ENCODE results near the gene MLXIP. TPM values are rescaled to one million over a fixed set of nuclear protein-coding genes. Genes with fewer than 3 reads are reported as not detected.

The MLXIP gene
- total and polyA plus RNA-seq, 2 of the 8 experiments (the other 6 are each of a cell fraction or from before 2014, with no cell fraction given), result 5.5 to 40.5 TPM

DNA sequence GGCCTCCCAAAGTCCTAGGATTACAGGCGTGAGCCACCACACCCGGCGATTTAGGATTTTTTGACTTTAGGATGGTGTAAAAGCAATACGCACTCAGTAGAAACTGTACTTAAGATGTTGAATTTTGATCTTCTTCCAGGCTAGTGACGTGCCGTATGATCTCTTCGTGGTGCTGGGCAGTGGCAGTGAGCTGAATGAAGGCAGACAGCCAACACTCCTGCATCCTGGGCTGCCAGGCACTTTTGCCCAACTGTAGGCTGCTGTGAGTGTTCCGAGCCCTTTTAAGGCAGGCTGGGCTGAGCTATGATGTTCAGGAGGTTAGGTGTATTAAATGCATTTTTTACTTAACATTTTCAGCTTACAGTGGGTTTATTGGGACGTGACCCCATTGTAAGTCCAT lies 74.2 kb downstream of the MLXIP start:
- H3K23ac ChIP-seq (ENCODE audit: insufficient read length), result no peak overlapping the region
- no peak overlapping the region for H2BK120ac ChIP-seq (replicated peaks; ENCODE audit: low read depth, low read length)
- TF ChIP-seq EP300 (IDR thresholded peaks at IDR 0.05; ENCODE audit: borderline replicate concordance in 1 of 2, low read depth in 2 of 2, low read length in 2 of 2), result no peak
- TF ChIP-seq SIN3A (conservative IDR thresholded peaks at IDR 0.05 in 1 of 2, IDR thresholded peaks at IDR 0.05 in 1 of 2; ENCODE audit: low read depth in 1 of 2, low read length in 2 of 2), result no peak
- no peak for TF ChIP-seq CTBP2 (IDR thresholded peaks at IDR 0.05; ENCODE audit: borderline replicate concordance, insufficient read depth, insufficient read length, low read length)
- no peak for TF ChIP-seq NANOG (IDR thresholded peaks at IDR 0.05; ENCODE audit: insufficient read depth, low read depth, low read length, poor library complexity, severe bottlenecking)
- no peak for TF ChIP-seq JUND (IDR thresholded peaks at IDR 0.05; ENCODE audit: low read length)
- no peak for TF ChIP-seq PHF8 (conservative IDR thresholded peaks at IDR 0.05; ENCODE audit: low read depth, low read length)
- no peak for TF ChIP-seq SP4 (IDR thresholded peaks at IDR 0.05; ENCODE audit: low read length)
- TF ChIP-seq, protein P1, sequence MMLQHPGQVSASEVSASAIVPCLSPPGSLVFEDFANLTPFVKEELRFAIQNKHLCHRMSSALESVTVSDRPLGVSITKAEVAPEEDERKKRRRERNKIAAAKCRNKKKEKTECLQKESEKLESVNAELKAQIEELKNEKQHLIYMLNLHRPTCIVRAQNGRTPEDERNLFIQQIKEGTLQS (IDR thresholded peaks at IDR 0.05; ENCODE audit: insufficient read depth, low read depth, low read length), result no peak
- TF ChIP-seq ASH2L (IDR thresholded peaks at IDR 0.05; ENCODE audit: low read length), result no peak
- no peak for TF ChIP-seq RNF2 (IDR thresholded peaks at IDR 0.05; ENCODE audit: borderline replicate concordance, low read depth, low read length, missing control alignments, poor library complexity, severe bottlenecking)
- TF ChIP-seq TEAD4 (IDR thresholded peaks at IDR 0.05; ENCODE audit: low read depth, low read length), result no peak
- TF ChIP-seq KDM4A (IDR thresholded peaks at IDR 0.05; ENCODE audit: low read depth, low read length, severe bottlenecking), result no peak
- no peak for TF ChIP-seq RXRA (IDR thresholded peaks at IDR 0.05; ENCODE audit: insufficient read depth, low read depth, low read length)

More for the DNA sequence above, 74.2 kb downstream of the MLXIP start:
- Histone ChIP-seq H2AK5ac (ENCODE audit: low read depth, low read length) (no peak overlapping the region), H3K9me3 (ENCODE audit: insufficient read depth in 2 of 2, low read depth in 1 of 2, low read length in 1 of 2) (no peaks in the 10 kb centered on the region), H3K56ac (replicated peaks; ENCODE audit: insufficient read length, low read depth, low read length) (no peak overlapping the region), H3K4me3 (ENCODE audit: extremely low read depth in 1 of 4, insufficient read depth in 2 of 4, low read depth in 3 of 4, low read length in 4 of 4) (no peak overlapping the region), H3K4ac (replicated peaks; ENCODE audit: insufficient read length, low read depth, low read length) (no peak overlapping the region), H3K27ac (ENCODE audit: low read depth, low read length) (no peak overlapping the region), H3K4me2 (ENCODE audit: insufficient read depth in 1 of 2, low read depth in 2 of 2, low read length in 2 of 2) (no peak overlapping the region), H3K18ac (ENCODE audit: extremely low read depth, low read length) (no peak overlapping the region), H2BK20ac (ENCODE audit: low read length) (no peak overlapping the region), H4K5ac (ENCODE audit: insufficient read length, low read depth, low read length) (no peak overlapping the region), H4K8ac (ENCODE audit: extremely low read depth, insufficient read depth, low read length) (no peak overlapping the region), H4K20me1 (replicated peaks in 1 of 2; ENCODE audit: control insufficient read depth in 1 of 2, insufficient read depth in 2 of 2, low read length in 2 of 2) (no peaks in the 10 kb centered on the region), H3K23me2 (ENCODE audit: low read depth, low read length) (no peaks in the 10 kb centered on the region), H3K14ac (ENCODE audit: insufficient read length) (no peak overlapping the region), H3K79me2 (ENCODE audit: control insufficient read depth in 1 of 2, insufficient read depth in 2 of 2, low read length in 2 of 2) (no peaks in the 10 kb centered on the region), H2AFZ (ENCODE audit: low read length) (no peak overlapping the region), H3K27me3 (replicated peaks in 1 of 4; ENCODE audit: control insufficient read depth in 3 of 4, extremely low read depth in 1 of 4, insufficient read depth in 3 of 4, low read length in 3 of 4) (no peaks in the 10 kb centered on the region), H2BK5ac (ENCODE audit: low read depth, low read length) (no peak overlapping the region), H3K9ac (replicated peaks in 1 of 4; ENCODE audit: extremely low read depth in 1 of 4, low read depth in 3 of 4, low read length in 3 of 4) (no peak overlapping the region), H2BK15ac (ENCODE audit: low read length) (no peak overlapping the region), H3K4me1 (replicated peaks in 1 of 4; ENCODE audit: control insufficient read depth in 3 of 4, insufficient read depth in 4 of 4, low read length in 3 of 4) (peaks cover 0 to 5% (median 0%) of the 10 kb centered on the region in 4 experiments; a peak in 1 of 7 replicates), H2BK12ac (ENCODE audit: low read depth, low read length) (no peak overlapping the region), H3K79me1 (ENCODE audit: low read depth, low read length) (no peaks in the 10 kb centered on the region), H3K36me3 (ENCODE audit: control insufficient read depth in 2 of 4, insufficient read depth in 4 of 4, low read length in 3 of 4) (no peaks in the 10 kb centered on the region), H4K91ac (replicated peaks; ENCODE audit: insufficient read length, low read length) (no peak overlapping the region)
- ChIA-PET POLR2A (ENCODE audit: partially characterized antibody) (no interaction called here), CTCF (ENCODE audit: partially characterized antibody) (interaction anchor here (0.9 to 3.9 kb wide), 2 partner anchors 15 to 38 kb away, joined by 3 to 10 read pairs; no protein-coding TSS in a partner anchor)
- DNase-seq (ENCODE audit: low read depth in 1 of 2, low spot score in 2 of 2) (no peak), FAIRE-seq (no peak)
- WGBS, 2 experiments (ENCODE audit: extremely low coverage in 1 of 2, insufficient coverage in 1 of 2, insufficient read length in 1 of 2, insufficient replicate concordance in 2 of 2, low coverage in 1 of 2, low lambda C conversion rate in 2 of 2, missing lambda C conversion rate in 1 of 2), result 91% methylated on average over 9 of the region's 9 CpGs; no CpG with 5 or more reads in 1 of the 2 experiments
